Measurements from ENCODE around the gene MARVELD3.

GRCh38 chr16:71669926-71670536 lies 44.0 kb downstream of the MARVELD3 start:
- TF ChIP-seq EZH2 (IDR thresholded peaks at IDR 0.05; ENCODE audit: insufficient read depth, poor library complexity, severe bottlenecking) (no peak), EZH2phosphoT487 (IDR thresholded peaks at IDR 0.05; ENCODE audit: insufficient read depth, low read depth) (no peak)
